Bone marrow (tissue), 2 donors: Measurements from ENCODE around the gene ERN1.
A peak's percentile ranks its signal among the peaks of the same experiment; 100 is the strongest.
"Not testable (repeated sequence)": the region's sequence is repeated elsewhere in the genome, so short reads cannot be mapped to it uniquely, and the experiment has no call there.

Experiments used
- DNase-seq, 2 donors: peaks; one replicate each; lab custom pipeline; 2025; lab: John Stamatoyannopoulos, UW

The ERN1 gene

DNA sequence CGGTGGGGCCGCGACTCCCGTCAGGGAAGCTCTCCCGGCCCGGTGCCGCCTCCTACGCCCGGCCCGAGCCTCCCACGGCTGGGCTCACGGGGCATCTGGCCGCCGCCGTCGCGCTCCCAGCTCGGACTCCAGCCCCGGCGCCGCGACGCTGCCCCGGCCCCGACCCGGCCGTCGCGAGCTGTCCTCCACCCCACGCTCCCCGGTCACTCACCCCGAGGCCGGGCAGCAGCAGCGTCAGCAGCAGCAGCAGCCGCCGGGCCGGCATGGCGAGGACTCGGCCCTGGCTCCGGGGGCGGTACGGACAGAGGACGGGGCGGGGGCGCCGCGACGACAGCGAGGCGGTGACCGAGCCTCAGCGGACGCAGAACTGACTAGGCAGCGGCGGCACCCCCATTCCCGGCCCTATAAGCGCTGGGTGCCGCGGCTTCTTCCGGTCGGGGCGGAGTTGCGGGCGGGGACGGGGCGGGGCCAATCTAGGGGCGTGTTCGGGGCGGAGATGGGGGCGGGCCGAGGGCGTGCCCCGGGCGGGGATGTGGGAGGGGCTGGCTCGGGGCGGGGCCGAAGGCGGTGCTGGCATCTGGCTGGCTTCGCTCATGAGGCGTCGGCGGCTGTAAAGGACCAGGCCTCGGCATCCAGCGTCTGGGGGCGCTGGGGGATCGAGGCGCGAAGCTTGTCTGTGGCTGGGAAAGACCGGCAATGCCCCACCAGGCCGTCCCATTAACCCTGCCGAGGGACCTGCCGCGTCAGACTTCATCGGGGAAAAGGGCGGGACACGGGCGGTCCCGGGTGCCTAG, at the start of gene ERN1:
ERN1 (minus strand) TSS at position 380 of the 794 bp plus-strand sequence; CDS start at position 265, 115 bp downstream.
- DNase-seq, result peak; percentile 84 to 90

DNA sequence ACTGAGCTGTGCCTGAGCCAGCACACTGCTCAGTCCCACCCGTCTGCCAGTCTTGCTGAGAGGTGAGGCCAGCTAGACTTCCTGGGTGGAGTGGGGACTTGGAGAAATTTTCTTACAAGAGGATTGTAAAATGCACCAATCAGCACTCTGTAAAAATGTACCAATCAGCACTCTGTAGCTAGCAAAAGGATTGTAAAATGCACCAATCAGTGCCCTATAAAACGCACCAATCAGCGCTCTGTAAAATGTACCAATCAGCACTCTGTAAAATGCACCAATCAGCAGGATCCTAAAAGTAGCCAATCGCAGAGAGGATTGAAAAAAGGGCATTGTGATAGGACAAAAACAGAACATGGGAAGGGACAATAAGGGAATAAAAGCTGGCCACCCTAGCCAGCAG, 49.1 kb upstream of the ERN1 start:
- DNase-seq, result not testable (repeated sequence)

DNA sequence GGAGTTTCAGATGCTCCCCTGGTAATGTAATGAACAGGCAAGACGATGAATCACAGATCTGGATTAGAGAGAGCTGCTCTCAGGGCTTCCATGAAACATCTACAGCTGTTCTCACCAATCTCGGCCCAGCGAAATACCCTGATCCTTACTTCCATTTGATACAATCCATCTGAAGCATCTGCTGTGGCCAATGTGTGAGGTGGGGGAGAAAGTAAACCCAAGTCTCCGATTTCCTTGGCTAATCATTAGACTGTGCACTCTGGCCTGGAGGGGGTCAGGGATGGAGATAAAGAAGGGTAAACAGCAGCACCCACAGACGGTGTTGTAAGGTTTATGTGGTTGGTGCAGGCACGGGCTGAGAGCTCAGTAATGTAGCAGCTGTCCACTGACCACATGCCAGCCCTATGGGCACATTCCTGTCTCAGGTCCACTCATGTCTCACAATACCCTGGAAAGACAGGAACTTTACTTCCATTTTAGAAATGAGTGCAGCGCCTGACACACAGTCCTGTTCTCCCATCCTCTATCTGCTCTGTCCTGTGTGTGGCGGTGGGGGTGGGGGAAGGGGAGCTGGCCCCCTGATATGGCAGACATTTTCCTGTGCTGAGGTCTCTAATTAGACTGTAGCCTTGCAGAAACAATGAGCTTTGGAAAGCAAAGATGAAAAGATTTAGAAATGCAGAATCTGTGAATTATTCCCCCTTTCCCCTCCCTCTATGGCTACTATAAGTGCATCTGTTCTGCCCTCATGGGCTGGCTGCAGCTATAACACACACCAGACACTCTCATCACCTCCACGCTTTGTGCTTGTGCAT, 48.3 kb upstream of the ERN1 start:
- no peak for DNase-seq

DNA sequence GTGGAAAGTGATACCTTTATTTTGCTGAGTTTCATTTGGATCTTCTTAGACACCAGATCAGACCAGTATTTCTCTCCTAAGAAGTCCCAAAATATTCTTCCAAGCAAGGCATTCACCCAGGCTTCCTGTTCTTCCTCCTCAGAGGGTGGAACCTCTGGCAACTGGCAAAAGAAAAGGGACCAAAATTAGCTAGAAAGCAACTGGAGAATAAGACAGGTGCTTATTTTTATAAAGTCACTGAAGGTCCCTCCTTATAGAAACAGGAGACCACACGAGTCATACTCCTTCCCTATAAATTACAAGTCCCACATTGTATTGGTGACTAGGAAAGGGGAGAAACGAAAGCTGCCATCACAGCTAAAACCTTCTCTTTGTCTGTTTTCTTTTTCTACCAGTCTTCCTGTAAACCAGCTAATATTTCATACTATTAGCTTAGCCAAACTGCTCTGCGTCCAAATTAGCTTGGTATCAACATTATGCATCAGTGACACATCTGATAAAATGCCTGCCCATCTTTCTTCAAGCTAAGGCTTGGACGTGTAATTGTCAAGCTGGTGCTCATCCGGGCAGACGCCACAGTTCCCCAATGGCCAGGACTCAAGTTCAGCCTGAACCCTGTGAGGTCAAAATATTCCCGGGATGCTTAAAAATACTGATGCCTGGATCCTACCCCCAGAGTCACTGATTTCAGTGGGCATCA, 47.5 kb upstream of the ERN1 start:
- DNase-seq, result no peak

DNA sequence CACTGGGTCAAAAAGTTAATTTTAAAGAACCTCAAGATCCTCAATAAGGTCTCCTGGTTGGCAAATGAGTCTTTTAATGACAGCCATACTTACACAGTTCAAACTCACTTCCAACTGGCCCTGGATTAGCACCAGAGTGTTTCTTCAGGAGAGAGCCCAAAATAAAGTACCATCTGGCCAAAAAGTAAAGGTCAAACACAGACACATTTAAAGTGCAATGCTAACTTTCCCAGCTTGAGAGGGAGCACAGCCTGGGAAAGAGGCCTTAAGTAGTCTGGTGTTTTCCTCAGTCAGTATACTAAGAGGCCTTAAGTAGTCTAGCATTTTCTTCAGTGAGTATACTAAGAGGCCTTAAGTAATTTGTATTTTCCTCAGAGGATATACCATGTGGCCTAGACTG, 46.6 kb upstream of the ERN1 start:
- DNase-seq, result no peak

DNA sequence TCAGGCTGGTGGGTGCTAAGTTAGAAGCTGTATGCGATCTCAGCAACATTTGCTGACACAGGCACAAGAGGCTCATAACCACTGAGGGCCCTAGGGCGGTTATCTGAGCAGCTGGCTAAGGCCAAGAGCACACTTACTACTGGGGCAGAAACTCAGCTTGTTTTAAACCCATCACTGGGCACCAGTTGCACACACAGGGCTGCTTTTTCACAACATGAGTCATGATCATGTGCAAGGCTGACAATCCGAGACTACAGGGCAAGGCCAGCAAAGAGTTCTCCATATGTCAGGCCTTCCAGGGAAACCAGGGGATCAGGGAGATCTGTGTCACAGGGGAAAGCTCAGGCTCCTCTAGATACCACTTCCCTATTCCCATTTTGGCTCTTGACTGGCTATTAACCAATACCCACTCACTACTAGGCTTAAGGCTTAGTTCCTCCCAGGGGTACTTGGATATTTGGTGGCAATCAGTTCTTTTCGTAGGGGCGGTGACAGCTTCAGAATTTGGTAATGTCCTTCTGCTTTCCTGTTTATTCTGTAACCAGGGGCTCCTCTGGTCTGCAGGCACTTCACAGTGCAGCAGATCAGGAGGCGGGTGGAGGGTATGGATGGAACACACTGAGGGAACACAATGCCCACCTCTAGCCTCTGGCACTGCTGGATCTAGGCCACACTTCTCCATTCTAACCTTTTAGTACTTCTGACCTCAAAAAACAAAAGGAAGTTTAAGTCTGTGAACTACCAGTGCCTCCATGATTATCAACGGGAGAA, 44.9 kb upstream of the ERN1 start:
- peak; percentile 38 to 67 for DNase-seq

DNA sequence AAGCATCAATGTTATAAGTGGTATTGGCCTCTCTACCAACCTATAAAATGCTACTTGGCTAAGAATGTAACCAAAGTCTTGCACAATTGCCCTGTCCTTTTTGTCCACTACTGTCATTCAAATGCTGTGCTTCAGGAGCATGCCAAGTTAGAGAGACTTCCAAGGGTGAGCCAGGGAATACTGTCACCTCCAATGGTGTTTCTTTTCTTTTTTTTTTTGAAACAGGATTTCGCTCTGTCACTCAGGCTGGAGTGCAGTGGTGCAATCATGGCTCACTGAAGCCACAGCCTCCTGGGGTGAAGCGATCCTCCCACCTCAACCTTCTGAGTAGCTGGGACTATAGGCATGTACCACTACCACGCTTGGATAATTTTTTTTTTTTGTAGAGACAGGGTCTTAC, 43.7 kb upstream of the ERN1 start:
- no peak for DNase-seq

DNA sequence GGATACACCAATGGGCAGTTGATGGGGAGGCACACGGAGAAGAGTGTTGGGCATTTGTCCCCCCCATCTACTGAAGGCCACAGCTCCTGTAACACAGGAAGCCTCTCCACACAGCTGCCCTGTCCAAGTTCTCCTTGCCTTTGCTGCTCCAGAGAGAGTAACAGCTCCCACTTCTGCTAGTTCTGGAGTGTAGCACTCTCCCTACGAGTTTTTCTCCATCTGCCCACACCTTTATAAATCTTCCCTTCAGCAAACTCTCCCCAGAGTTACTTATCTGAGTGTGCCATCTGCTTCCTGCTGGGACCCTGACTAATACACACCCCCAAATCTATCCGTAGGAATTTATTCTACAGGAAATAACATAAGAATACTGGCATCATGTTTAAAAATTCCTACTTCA, 42.6 kb upstream of the ERN1 start:
- peak in 1 of 2 donors; percentile 58 for DNase-seq

DNA sequence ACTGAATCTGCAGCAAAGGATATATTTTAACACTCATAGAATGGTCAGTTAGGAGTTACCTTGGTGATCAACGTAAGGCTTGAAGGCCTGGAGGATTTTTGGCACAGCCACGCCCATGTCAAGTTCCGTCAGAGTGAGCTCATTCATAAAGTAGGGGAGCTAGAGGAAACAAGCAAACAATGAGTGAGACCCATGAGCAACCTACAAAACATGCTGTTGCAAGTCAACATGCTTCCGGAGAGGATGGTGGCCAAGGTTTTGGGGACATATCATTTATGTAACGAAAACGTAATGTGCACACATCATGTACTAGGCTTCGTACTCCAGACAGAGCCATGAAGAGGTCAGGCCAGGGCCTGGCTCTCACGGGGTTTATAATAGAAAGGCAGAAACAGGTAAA, 41.1 kb upstream of the ERN1 start:
- DNase-seq, result no peak

DNA sequence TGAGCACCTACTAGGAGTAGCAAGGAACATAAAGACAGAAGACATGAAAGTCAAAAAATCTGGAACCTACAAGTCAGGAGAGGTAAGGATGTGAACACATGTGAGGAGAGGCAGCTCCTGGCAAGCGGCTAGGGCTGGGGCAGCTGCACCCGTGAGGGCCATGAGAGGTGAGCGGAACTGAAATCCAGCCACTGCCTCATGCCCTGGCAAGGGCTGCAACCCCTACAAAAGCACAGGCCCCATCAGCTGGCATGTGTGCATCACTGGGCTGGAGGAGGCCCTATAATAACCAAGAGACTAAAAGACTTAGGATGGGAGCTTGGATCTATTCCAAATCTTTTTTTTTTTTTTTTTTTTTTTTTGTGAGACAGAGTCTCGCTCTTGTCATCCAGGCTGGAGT, 40.3 kb upstream of the ERN1 start:
- no peak for DNase-seq

DNA sequence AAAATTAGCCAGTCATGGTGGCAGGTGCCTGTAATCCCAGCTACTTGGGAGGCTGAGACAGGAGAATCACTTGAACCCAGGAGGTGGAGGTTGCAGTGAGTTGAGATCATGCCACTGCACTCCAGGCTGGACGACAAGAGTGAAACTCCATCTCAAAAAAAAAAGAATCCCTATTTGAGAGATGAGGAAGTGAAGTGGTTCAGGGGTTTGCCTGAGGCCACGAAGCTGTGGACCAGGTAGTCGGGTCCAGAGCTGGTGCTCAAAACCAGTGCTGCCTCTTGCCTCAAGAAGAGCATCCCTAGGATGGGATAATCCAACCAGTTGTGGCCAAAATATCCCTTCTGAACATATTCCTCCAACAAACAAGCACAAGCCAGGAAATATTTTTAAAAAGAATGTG, 37.7 kb upstream of the ERN1 start:
- DNase-seq, result not testable (repeated sequence)

DNA sequence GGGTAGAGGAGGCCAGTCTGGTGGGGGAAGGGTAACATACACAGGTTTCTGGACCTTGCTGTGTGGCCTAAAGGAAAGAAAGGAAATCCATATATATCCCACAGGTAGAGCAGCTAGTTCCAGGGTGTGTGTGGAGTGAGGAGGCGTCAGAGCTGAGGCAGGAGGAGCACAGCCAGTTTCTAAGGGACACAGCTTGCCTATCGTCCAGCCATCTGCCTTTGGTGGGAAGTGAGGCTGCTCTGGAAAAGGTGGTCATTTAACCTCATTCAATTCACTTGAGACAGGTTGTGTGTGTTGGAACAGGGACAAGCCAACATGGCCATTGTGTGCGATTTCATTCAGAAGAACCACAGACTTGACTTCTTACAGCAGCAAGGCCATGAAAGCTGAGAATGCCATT, 36.9 kb upstream of the ERN1 start:
- no peak for DNase-seq

DNA sequence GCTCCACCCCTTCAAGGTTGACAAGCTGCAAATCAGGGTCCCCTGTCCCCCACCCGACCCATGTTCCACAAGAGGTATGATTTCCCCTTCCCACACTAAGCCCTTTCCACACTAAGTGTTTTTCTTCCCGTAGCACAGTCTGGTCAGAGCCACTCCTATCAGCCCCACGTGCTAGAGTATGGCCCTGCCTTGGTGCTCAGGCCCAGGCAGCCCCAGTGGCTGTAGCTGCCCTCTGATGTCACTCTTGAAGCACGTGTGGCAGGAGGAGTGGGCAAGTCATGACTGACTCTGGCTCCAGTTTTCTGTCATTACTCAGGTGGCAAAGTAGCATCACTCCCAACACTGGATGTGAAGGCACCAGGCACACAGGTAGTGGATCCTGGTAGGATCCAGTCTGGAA, 35.4 kb upstream of the ERN1 start:
- DNase-seq, result no peak

DNA sequence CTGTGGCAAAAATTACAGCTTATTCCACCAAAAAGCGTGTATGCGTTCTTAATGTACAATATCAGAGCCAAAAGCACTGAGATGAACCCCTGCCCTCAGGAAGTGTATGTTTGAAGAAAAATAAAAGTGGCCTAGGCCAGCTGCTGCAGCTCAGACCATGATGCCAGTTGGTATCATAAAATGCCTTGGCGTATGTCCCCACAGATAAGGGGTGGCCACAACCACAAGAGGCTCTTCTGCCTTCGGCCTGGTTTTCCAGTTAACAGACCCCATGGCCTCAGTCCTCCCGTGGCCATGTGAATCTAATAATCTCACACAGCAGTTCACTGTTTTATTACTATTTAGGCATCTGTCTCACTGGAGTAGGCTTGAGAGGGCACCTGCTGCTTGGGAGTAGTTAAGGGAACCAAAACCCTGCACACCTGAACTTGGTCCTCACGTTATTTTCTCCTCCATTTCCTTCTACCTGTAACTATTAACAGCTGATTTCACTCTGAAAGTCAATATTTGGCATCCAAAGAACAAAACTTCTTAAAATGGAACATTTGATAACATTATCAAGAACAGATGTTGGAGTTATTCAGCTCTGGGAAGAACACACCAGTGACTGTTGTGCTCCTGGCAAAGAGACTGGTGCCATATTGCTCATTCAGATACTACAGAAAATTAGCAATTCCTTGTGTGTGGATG, 34.8 kb upstream of the ERN1 start:
- no peak for DNase-seq

DNA sequence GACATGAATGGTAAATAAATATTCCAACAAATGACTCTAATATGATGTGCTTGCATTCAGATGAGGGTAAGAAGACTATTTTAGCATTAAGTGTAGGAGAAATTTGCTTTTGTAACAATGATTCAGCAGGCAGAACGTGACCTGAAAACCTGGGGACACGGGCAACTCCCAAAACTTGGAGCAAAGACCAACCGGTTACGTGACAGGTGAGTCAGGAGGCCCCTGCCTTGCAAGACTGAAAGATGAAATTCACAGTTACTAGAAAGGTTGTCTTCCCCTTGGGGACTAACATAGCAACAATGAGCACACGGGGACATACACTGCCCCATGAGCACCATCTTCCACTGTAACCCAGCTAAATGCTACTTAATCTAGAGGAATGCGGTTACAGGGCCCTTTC, 33.5 kb upstream of the ERN1 start:
- no peak for DNase-seq

DNA sequence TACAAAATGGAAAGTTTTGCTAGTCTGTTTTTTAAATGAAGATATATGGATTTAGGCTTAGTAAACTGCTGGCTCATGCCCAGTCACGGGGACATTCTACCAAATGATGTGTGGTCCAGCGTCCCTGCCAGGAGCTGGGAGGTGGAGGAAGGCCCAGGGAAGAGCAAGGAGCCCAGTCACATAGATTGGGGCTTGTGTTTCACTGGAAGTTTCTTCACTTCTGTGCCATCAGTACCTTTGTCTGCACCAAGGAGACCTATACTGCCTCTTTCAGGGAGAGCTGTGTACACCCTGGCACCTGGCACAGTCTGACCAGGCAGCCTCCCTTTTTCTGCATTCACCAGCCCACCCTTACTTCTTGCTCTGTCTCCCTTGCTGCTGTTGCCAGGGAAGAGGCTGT, 32.6 kb upstream of the ERN1 start:
- no peak for DNase-seq

DNA sequence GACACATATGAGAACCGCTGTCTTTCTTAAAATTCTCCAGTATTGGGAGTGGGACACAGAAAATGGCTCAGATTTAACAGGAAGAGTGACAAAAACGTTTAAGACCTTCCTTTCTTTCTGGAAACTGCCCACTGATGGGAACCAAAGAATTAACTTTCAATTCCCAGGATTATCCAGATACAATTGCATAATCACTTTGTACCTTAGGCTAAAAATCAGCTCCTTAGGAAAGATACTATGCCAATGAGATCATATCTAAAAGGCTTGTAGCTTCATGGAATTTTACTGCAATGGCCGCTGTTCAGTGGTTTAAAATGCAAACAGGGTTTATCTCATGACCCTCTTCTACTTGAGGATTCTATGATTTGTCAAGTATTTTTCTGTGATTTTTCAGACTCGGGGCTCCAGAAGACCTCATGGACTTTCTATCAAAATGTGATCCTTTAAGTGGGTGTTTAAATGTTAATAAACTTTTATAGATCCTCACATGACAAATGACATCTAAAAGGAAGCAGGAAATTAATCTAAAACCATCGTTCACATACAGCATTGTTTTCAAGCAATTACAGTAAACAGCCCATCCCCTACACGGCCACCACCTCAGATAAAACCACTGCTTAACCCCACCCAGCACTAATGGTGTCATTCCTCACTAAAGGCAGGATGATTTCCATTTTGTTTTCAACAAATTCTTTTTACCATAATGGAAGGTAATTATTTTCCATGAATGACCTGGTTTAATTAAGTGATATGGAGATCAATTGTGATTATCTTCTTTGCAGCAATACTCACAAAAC, 31.6 kb upstream of the ERN1 start:
- DNase-seq, result no peak

DNA sequence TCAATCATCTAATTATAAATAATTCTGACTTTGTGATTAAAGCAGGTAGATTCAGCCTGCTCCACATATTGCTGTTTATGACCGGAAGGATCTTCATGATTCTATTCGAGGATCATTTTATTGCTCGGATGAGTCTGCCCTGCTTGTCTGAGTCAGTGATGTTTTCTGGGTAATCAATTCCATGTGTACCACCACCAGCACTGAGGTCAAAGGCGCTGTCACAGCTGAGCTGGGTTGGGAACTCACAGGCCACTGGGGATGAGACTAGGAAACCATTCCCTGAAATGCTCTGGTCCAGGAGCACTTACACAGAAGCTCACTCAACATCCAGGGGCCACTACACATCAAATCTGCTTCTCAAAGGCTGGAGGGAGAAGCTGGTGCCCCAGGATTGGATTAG, 30.4 kb upstream of the ERN1 start:
- DNase-seq, result no peak

DNA sequence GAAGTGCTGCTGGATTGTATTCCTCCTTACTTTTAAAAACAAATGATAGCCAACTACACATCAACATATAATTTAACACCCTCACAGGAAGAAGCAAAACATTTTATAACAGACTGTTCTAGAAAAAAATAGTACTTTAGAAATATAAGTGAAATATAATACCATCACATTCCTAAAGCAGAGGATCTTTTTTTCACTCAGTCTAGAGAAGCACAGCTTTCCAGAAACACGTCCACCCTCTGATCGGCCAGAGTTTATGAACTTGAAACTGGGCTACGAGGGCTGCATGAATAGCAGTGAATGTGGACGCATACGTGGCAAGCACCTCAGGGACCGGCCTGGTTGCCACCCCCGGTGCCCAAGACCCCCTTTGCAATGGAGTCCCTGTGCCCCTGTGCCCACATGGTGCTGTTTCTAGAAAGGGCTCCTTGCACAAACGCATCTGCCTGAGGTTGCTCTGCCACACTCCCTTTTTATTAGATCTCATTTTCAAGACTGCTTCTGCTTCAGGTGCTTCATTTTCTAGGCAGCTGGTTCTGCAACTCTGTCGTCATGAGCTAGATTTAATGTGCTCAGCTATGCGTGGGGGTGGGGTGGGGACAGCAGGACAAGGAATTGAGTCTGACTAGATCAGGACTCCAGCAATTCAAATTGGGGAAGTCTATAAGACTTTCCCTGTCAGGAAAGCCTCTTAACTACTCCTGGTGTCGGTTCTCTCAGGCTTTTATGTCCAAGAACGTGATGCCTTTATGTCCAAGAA, 29.1 kb upstream of the ERN1 start:
- DNase-seq, result no peak

DNA sequence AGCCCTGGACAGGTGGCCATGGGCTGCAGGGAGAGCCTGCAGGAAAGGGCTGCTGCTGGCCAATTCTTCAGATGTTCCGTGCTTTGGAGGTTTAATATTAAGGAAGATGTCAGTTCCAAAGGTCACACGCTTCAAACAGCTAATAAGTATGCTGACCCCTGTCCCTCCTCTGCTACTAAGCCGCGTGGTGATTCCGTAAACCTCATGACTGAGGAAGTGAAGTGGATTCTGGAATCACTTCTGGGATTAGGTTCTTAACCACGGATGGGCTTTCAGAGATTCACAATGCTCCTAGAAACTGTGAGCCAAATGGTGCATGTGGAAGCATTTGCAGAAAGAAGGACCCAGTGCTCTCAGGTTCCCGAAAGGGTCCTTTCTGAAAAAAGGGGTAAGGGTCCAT, 28.5 kb upstream of the ERN1 start:
- no peak for DNase-seq
